Osteoblast (primary cell): Measurements from ENCODE around the gene CRTAP. TPM values are rescaled to one million over a fixed set of nuclear protein-coding genes. Genes with fewer than 3 reads are reported as not detected.
"Not testable (repeated sequence)": the region's sequence is repeated elsewhere in the genome, so short reads cannot be mapped to it uniquely, and the experiment has no call there.

Experiments used
- DNase-seq: peaks from one replicate; pipeline ENCODE4 v3.0.0; 2011; ENCODE audit warnings: low spot score, mixed read lengths; ENCODE audit not compliant: insufficient read length; ENCODE audit errors: missing footprints
- H2AFZ ChIP-seq: 2 replicates; pipeline ENCODE4 v1.6.0; 2011; ENCODE audit warnings: mild to moderate bottlenecking, low read length
- H3K27ac ChIP-seq: 2 replicates; pipeline ENCODE4 v1.5.1; 2011; ENCODE audit warnings: mild to moderate bottlenecking, low read depth, low read length, moderate library complexity
- H3K27me3 ChIP-seq: 2 replicates; pipeline ENCODE4 v1.6.0; 2012; ENCODE audit warnings: mild to moderate bottlenecking, control low read depth, inconsistent platforms, low read length, moderate library complexity; ENCODE audit not compliant: insufficient read depth
- H3K36me3 ChIP-seq: 2 replicates; pipeline ENCODE4 v1.5.1; 2011; ENCODE audit warnings: mild to moderate bottlenecking, low read length, control low read depth, moderate library complexity; ENCODE audit not compliant: insufficient read depth
- H3K4me1 ChIP-seq: 2 replicates; pipeline ENCODE4 v1.5.1; 2011; ENCODE audit warnings: mild to moderate bottlenecking, low read length, control low read depth, moderate library complexity; ENCODE audit not compliant: insufficient read depth
- H3K4me2 ChIP-seq: 2 replicates; pipeline ENCODE4 v1.6.0; 2011; ENCODE audit warnings: mild to moderate bottlenecking, low read length; ENCODE audit not compliant: insufficient read depth
- H3K4me3 ChIP-seq: fragments of 200-600 bp; sonication (generic); 3 replicates; pipeline ENCODE4 v1.5.1; 2012; ENCODE audit warnings: mild to moderate bottlenecking, low read length, inconsistent platforms; ENCODE audit not compliant: insufficient read depth
- H3K79me2 ChIP-seq: 2 replicates; pipeline ENCODE4 v1.6.0; 2012; ENCODE audit warnings: mild to moderate bottlenecking, low read length, control low read depth, inconsistent platforms; ENCODE audit not compliant: insufficient read depth
- H3K9me3 ChIP-seq: 2 replicates; pipeline ENCODE4 v1.5.1; 2011; ENCODE audit warnings: low read depth, low read length, control low read depth
- H4K20me1 ChIP-seq: 2 replicates; pipeline ENCODE4 v1.6.0; 2012; ENCODE audit warnings: mild to moderate bottlenecking, low read length, control low read depth; ENCODE audit not compliant: insufficient read depth
- total RNA-seq: library from RNA; depleted of rRNA; stranded (reverse); fragments of >200 nt; gene quantifications from 2 replicates; pipeline ENCODE4 v1.2.3, GENCODE V29; 2012
- TF ChIP-seq, protein P1 (sequence below): IDR thresholded peaks from 2 replicates; pipeline ENCODE4 v1.5.1; 2011; ENCODE audit warnings: mild to moderate bottlenecking, low read depth, low read length, moderate library complexity; ENCODE audit errors: extremely low read depth

CRTAP gene
- total RNA-seq, 1 donor = 266 TPM

DNA sequence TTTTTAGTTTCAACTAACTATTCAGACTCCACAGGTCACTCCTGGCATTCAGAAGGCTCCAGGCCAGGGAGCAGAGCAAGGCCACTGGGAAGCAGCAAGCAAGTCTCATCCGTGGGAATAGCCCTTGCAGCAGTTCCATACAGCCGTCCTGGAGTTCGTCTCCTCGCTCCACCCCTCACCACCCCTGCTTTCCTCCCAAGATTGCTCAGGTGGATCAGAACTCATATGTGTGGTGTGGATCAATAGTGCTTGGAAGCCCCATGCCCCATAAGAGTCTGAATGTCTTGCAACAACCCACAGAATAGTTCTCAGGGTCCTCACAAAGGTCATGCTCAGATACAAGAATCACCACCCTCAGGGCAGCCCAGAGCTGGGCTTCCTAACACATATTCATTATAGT is 60.3 kb downstream of the CRTAP start:
- TF ChIP-seq, protein P1, sequence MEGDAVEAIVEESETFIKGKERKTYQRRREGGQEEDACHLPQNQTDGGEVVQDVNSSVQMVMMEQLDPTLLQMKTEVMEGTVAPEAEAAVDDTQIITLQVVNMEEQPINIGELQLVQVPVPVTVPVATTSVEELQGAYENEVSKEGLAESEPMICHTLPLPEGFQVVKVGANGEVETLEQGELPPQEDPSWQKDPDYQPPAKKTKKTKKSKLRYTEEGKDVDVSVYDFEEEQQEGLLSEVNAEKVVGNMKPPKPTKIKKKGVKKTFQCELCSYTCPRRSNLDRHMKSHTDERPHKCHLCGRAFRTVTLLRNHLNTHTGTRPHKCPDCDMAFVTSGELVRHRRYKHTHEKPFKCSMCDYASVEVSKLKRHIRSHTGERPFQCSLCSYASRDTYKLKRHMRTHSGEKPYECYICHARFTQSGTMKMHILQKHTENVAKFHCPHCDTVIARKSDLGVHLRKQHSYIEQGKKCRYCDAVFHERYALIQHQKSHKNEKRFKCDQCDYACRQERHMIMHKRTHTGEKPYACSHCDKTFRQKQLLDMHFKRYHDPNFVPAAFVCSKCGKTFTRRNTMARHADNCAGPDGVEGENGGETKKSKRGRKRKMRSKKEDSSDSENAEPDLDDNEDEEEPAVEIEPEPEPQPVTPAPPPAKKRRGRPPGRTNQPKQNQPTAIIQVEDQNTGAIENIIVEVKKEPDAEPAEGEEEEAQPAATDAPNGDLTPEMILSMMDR = no peak
- no peak overlapping the region for H3K27ac ChIP-seq
- H3K4me2 ChIP-seq = no peak overlapping the region
- no peak overlapping the region for H3K4me3 ChIP-seq
- H3K79me2 ChIP-seq = no peaks in the 10 kb centered on the region
- H3K27me3 ChIP-seq = no peaks in the 10 kb centered on the region
- no peak overlapping the region for H2AFZ ChIP-seq
- no peaks in the 10 kb centered on the region for H4K20me1 ChIP-seq
- no peaks in the 10 kb centered on the region for H3K9me3 ChIP-seq
- no peak for DNase-seq
- no peaks in the 10 kb centered on the region for H3K4me1 ChIP-seq
- H3K36me3 ChIP-seq = no peaks in the 10 kb centered on the region

DNA sequence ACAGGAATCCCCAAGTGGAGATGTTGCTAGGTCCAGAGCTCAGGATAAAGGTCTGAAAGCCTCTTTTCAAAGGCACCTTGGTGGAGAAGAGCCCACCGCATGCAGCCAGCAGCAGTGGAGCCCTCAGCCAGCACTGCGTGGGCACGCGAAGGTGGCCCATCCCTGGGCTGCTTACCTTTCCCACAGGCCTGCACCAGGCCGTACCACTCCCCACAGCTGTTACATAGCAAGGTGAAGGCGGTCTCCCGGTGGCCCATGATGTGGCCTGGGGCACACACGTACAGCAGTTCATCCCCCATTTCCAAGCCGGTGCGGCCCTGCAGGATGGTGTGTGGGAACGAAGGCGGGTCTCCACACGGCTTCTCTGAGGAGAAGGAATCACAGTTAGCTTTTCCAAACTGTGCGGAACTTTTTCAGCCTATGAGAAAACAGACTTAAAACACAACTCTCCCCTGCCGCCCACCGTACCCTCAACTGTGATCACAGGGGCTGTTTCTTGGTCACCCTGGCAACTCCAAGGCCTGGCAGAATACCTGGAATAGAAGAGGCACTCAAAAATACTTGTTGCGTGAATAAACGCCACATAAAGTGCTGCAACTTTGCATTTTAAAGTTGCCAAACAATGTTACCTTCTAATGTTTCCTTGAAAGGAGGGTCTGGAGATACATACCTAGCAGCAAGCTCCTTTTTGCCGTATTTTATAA is 61.0 kb downstream of the CRTAP start:
- Histone ChIP-seq H3K27ac (no peak overlapping the region), H3K4me3 (no peak overlapping the region), H3K36me3 (no peaks in the 10 kb centered on the region), H3K4me1 (no peaks in the 10 kb centered on the region), H3K9me3 (no peaks in the 10 kb centered on the region), H3K27me3 (no peaks in the 10 kb centered on the region), H3K79me2 (no peaks in the 10 kb centered on the region), H3K4me2 (no peak overlapping the region), H2AFZ (no peak overlapping the region), H4K20me1 (no peaks in the 10 kb centered on the region)
- no peak for DNase-seq
- TF ChIP-seq, protein P1 = no peak

DNA sequence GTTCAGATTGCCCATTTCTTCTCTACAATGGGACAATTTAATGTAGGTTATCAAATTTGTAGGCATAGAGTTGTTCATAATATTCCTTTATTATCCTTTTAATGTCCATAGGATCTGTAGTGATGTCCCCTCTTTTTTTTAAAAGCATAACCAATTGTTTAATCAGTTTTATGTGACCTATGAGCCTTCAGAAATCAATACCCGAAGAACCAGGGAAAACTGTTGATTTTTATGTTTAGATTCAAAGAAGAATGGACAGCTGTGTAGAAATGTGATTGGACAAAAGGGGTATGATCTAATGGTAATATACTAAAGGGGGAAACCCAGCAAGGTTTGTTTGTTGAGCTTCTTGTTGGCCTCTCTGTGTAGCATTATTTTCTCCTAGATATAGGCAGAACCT is 65.3 kb downstream of the CRTAP start:
- TF ChIP-seq, protein P1 = no peak
- Histone ChIP-seq H3K4me2 (no peak overlapping the region), H3K27me3 (no peaks in the 10 kb centered on the region), H3K27ac (no peak overlapping the region), H3K4me3 (no peak overlapping the region), H4K20me1 (no peaks in the 10 kb centered on the region), H3K4me1 (no peaks in the 10 kb centered on the region), H3K9me3 (no peaks in the 10 kb centered on the region), H3K36me3 (no peaks in the 10 kb centered on the region), H2AFZ (no peak overlapping the region), H3K79me2 (no peaks in the 10 kb centered on the region)
- no peak for DNase-seq

DNA sequence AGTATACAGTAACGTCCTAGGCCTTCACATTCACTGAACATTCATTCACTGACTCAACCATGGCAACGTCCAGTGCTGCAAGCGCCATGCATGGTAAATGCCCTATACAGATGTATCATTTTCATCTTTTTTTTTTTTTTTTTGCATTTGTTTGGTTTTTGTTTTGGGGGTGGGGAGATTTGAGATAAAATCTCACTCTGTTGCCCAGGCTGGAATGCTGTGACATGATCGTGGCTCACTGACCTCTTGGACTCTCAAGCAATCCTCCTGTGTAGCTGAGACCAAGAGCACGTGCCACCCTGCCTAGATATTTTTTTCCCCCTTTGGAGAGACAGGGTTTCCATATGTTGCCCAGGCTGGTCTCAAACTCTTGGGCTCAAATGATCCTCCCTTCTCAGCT is 67.4 kb downstream of the CRTAP start:
- H3K79me2 ChIP-seq = no peaks in the 10 kb centered on the region
- no peak overlapping the region for H2AFZ ChIP-seq
- H3K4me3 ChIP-seq = no peak overlapping the region
- H3K36me3 ChIP-seq = no peaks in the 10 kb centered on the region
- H3K4me2 ChIP-seq = no peak overlapping the region
- no peak overlapping the region for H3K27ac ChIP-seq
- TF ChIP-seq, protein P1 = no peak
- no peak for DNase-seq
- H3K27me3 ChIP-seq = no peaks in the 10 kb centered on the region
- no peaks in the 10 kb centered on the region for H4K20me1 ChIP-seq
- no peaks in the 10 kb centered on the region for H3K4me1 ChIP-seq
- no peaks in the 10 kb centered on the region for H3K9me3 ChIP-seq

DNA sequence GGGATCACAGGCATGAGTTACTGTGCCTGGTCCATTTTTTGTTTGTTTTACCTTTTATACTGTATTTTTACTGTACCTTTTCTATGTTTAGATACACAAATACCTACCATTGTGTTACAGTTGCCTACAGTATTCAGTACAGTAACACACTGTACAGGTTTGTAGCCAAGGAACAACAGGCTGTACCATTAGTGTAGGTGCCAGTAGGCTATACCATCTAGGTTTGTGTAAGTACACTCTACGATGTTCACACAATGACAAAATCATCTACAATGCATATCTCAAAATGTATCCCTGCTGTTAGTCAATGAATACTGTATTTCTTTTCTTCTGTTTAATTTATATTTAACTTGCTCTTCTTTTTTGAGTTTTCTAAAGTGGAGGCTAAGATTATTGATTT is 67.8 kb downstream of the CRTAP start:
- H2AFZ ChIP-seq, H3K27me3 ChIP-seq, H3K4me1 ChIP-seq, H3K36me3 ChIP-seq, H4K20me1 ChIP-seq, DNase-seq, H3K4me3 ChIP-seq, H3K27ac ChIP-seq, H3K9me3 ChIP-seq, H3K79me2 ChIP-seq, H3K4me2 ChIP-seq: not testable (repeated sequence)
